Activated CD8-positive, alpha-beta memory T cell treated with anti-CD3 and anti-CD28 coated beads, Interleukin-2, amount 50 U/mL, for 4 hours (primary cell): ENCODE results near the gene FOXD4L5.
"Not testable (repeated sequence)": the region's sequence is repeated elsewhere in the genome, so short reads cannot be mapped to it uniquely, and the experiment has no call there.

Experiments used
- DNase-seq: peaks from one replicate; pipeline ENCODE4 v3.0.0-alpha.2; 2020

FOXD4L5 gene

DNA sequence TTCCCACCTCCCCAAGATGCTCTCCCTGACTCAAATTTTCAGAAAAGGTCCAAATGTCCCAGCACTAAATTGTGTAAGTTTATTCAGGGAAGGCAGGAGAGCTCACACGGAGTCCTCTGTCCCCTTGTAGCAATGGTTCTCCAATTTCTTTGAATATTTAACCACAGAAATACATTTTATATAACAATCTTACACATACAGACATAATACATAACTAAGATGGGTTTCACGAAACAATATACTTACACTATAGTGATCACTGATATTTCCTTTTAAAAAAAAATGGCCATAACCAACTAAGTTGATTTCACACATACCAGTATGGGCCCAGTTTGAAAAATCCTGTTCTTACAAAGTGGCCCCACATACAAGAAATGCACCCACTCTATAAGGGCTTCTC is at the start of gene FOXD4L5:
Gene FOXD4L5, minus strand, starts transcription at position 101 of the 400 bp plus-strand sequence. CDS start 832 bp downstream, outside the sequence.
- not testable (repeated sequence) for DNase-seq

DNA sequence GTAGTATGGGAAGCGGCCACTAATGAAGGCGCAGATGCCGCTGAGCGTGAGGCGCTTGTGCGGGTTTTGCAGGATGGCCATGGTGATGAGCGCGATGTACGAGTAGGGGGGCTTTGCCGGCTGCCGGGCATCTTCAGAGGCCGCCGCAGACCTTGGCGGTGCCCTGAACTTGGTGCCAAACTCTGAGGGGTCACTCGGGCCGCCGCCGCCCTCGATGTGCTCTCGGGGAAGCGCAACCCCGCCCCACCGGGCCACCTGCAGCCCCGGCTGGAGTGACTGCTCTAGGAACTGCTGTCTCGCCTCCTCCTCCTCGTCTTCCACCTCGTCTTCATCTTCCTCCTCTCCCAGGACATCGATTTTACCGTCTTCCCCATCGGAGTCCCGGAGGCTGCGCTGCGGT is 1.1 kb downstream of the FOXD4L5 start:
- peak; percentile 7 for DNase-seq

DNA sequence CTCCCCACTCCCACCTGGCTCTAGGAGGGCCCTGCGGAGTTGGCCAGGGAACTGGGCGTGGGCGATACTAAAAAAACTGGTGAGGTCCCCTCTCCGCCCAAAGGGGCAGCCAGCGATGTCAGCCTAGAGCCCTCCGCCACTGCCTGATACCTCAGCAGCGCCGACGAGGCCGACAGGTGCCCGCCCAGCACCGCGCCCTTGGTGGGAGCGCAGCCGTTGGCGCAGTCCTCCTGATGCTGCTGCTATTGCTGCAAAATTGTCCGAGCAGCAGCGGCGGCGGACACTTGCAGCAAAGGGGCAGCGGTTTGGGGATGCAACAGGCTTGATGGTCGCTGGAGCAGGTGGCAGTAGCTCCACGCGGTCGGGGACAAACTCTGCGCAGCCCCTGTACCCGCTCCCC is 2.0 kb downstream of the FOXD4L5 start:
- not testable (repeated sequence) for DNase-seq
